GM18517 (cell line): ENCODE data around the gene NOP16.
"Not testable (repeated sequence)": the region's sequence is repeated elsewhere in the genome, so short reads cannot be mapped to it uniquely, and the experiment has no call there.

Source experiments
- ATAC-seq: cut with Tn5 transposase; IDR thresholded peaks from one replicate; pipeline ENCODE4 v1.9.1; 2021; ENCODE audit warnings: mild to moderate bottlenecking, moderate library complexity; ENCODE audit not compliant: unreplicated experiment

Gene NOP16

GRCh38 chr5:176410486-176411180 lies 22.2 kb upstream of the NOP16 start:
- ATAC-seq = no peak

GRCh38 chr5:176409765-176410164 lies 21.4 kb upstream of the NOP16 start:
- ATAC-seq = no peak

- no peak for ATAC-seq
These were observed 20.2 kb upstream of the NOP16 start for GRCh38 chr5:176408590-176408989.

- not testable (repeated sequence) for ATAC-seq
These were observed 19.8 kb upstream of the NOP16 start for GRCh38 chr5:176408252-176408573.

GRCh38 chr5:176407456-176408251 lies 19.3 kb upstream of the NOP16 start:
- no peak for ATAC-seq

- ATAC-seq = no peak
These were observed 18.1 kb upstream of the NOP16 start for GRCh38 chr5:176406436-176407052.

- ATAC-seq = no peak
These were observed 17.4 kb upstream of the NOP16 start for GRCh38 chr5:176405656-176406435.

- no peak for ATAC-seq
These were observed 13.1 kb upstream of the NOP16 start for GRCh38 chr5:176401281-176402205.

GRCh38 chr5:176400382-176401156 lies 12.2 kb upstream of the NOP16 start:
- no peak for ATAC-seq

- no peak for ATAC-seq
These were observed 9.5 kb upstream of the NOP16 start for GRCh38 chr5:176397736-176398420.

- ATAC-seq = no peak
These were observed 7.9 kb upstream of the NOP16 start for GRCh38 chr5:176396330-176396729.

- ATAC-seq = no peak
These were observed 6.7 kb upstream of the NOP16 start for GRCh38 chr5:176394881-176395675.

GRCh38 chr5:176394096-176394495 lies 5.7 kb upstream of the NOP16 start:
- no peak for ATAC-seq

- ATAC-seq = no peak
These were observed 4.1 kb upstream of the NOP16 start for GRCh38 chr5:176392526-176392925.

- no peak for ATAC-seq
These were observed 3.6 kb upstream of the NOP16 start for GRCh38 chr5:176391999-176392398.

- no peak for ATAC-seq
These were observed 3.1 kb upstream of the NOP16 start for GRCh38 chr5:176391479-176391878.

GRCh38 chr5:176389135-176390123 lies 1.0 kb upstream of the NOP16 start:
- peak; percentile 32 for ATAC-seq
